ENCODE data around the gene PDE11A.

GRCh38 chr2:177715771-177716170 lies 356.8 kb downstream of the PDE11A start:
- TF ChIP-seq POLR2AphosphoS5 (IDR thresholded peaks at IDR 0.05; ENCODE audit: low read depth), result no peak
- TF ChIP-seq CTCF (conservative IDR thresholded peaks at IDR 0.05; ENCODE audit: low read depth in 2 of 2), result no peak
- no peak for TF ChIP-seq NANOG (IDR thresholded peaks at IDR 0.05; ENCODE audit: borderline replicate concordance)
- no peak for TF ChIP-seq ZNF331 (CRISPR knock-in tag; IDR thresholded peaks at IDR 0.05; ENCODE audit: low read depth)
- TF ChIP-seq, protein P1, sequence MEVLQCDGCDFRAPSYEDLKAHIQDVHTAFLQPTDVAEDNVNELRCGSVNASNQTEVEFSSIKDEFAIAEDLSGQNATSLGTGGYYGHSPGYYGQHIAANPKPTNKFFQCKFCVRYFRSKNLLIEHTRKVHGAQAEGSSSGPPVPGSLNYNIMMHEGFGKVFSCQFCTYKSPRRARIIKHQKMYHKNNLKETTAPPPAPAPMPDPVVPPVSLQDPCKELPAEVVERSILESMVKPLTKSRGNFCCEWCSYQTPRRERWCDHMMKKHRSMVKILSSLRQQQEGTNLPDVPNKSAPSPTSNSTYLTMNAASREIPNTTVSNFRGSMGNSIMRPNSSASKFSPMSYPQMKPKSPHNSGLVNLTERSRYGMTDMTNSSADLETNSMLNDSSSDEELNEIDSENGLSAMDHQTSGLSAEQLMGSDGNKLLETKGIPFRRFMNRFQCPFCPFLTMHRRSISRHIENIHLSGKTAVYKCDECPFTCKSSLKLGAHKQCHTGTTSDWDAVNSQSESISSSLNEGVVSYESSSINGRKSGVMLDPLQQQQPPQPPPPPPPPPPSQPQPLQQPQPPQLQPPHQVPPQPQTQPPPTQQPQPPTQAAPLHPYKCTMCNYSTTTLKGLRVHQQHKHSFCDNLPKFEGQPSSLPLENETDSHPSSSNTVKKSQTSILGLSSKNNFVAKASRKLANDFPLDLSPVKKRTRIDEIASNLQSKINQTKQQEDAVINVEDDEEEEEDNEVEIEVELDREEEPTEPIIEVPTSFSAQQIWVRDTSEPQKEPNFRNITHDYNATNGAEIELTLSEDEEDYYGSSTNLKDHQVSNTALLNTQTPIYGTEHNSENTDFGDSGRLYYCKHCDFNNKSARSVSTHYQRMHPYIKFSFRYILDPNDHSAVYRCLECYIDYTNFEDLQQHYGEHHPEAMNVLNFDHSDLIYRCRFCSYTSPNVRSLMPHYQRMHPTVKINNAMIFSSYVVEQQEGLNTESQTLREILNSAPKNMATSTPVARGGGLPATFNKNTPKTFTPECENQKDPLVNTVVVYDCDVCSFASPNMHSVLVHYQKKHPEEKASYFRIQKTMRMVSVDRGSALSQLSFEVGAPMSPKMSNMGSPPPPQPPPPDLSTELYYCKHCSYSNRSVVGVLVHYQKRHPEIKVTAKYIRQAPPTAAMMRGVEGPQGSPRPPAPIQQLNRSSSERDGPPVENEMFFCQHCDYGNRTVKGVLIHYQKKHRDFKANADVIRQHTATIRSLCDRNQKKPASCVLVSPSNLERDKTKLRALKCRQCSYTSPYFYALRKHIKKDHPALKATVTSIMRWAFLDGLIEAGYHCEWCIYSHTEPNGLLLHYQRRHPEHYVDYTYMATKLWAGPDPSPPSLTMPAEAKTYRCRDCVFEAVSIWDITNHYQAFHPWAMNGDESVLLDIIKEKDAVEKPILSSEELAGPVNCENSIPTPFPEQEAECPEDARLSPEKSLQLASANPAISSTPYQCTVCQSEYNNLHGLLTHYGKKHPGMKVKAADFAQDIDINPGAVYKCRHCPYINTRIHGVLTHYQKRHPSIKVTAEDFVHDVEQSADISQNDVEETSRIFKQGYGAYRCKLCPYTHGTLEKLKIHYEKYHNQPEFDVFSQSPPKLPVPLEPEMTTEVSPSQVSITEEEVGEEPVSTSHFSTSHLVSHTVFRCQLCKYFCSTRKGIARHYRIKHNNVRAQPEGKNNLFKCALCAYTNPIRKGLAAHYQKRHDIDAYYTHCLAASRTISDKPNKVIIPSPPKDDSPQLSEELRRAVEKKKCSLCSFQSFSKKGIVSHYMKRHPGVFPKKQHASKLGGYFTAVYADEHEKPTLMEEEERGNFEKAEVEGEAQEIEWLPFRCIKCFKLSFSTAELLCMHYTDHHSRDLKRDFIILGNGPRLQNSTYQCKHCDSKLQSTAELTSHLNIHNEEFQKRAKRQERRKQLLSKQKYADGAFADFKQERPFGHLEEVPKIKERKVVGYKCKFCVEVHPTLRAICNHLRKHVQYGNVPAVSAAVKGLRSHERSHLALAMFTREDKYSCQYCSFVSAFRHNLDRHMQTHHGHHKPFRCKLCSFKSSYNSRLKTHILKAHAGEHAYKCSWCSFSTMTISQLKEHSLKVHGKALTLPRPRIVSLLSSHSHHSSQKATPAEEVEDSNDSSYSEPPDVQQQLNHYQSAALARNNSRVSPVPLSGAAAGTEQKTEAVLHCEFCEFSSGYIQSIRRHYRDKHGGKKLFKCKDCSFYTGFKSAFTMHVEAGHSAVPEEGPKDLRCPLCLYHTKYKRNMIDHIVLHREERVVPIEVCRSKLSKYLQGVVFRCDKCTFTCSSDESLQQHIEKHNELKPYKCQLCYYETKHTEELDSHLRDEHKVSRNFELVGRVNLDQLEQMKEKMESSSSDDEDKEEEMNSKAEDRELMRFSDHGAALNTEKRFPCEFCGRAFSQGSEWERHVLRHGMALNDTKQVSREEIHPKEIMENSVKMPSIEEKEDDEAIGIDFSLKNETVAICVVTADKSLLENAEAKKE (CRISPR knock-in tag; IDR thresholded peaks at IDR 0.05), result no peak
- TF ChIP-seq, protein P2, sequence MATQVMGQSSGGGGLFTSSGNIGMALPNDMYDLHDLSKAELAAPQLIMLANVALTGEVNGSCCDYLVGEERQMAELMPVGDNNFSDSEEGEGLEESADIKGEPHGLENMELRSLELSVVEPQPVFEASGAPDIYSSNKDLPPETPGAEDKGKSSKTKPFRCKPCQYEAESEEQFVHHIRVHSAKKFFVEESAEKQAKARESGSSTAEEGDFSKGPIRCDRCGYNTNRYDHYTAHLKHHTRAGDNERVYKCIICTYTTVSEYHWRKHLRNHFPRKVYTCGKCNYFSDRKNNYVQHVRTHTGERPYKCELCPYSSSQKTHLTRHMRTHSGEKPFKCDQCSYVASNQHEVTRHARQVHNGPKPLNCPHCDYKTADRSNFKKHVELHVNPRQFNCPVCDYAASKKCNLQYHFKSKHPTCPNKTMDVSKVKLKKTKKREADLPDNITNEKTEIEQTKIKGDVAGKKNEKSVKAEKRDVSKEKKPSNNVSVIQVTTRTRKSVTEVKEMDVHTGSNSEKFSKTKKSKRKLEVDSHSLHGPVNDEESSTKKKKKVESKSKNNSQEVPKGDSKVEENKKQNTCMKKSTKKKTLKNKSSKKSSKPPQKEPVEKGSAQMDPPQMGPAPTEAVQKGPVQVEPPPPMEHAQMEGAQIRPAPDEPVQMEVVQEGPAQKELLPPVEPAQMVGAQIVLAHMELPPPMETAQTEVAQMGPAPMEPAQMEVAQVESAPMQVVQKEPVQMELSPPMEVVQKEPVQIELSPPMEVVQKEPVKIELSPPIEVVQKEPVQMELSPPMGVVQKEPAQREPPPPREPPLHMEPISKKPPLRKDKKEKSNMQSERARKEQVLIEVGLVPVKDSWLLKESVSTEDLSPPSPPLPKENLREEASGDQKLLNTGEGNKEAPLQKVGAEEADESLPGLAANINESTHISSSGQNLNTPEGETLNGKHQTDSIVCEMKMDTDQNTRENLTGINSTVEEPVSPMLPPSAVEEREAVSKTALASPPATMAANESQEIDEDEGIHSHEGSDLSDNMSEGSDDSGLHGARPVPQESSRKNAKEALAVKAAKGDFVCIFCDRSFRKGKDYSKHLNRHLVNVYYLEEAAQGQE (IDR thresholded peaks at IDR 0.05; ENCODE audit: unreplicated experiment), result no peak
- TF ChIP-seq EZH2 (IDR thresholded peaks at IDR 0.05; ENCODE audit: low read depth, unreplicated experiment), result no peak
- TF ChIP-seq EZH2phosphoT487 (IDR thresholded peaks at IDR 0.05; ENCODE audit: unreplicated experiment), result no peak
- TF ChIP-seq JUNB (IDR thresholded peaks at IDR 0.05; ENCODE audit: unreplicated experiment), result no peak
- TF ChIP-seq CREB1 (CRISPR knock-in tag; IDR thresholded peaks at IDR 0.05; ENCODE audit: low read depth), result no peak
